ENCODE data around the gene ZHX3.

ZHX3 gene

GRCh38 chr20:41308726-41309413 is 8.7 kb downstream of the ZHX3 start:
- TF ChIP-seq CTCF (IDR thresholded peaks at IDR 0.05): no peak

GRCh38 chr20:41308290-41308711 is 9.2 kb downstream of the ZHX3 start:
- no peak for TF ChIP-seq CTCF (IDR thresholded peaks at IDR 0.05)

GRCh38 chr20:41307021-41307420 is 10.5 kb downstream of the ZHX3 start:
- TF ChIP-seq CTCF (IDR thresholded peaks at IDR 0.05): no peak

GRCh38 chr20:41306061-41306727 is 11.3 kb downstream of the ZHX3 start:
- no peak for TF ChIP-seq CTCF (IDR thresholded peaks at IDR 0.05)

GRCh38 chr20:41304424-41305079 is 13.0 kb downstream of the ZHX3 start:
- no peak for TF ChIP-seq CTCF (IDR thresholded peaks at IDR 0.05)

GRCh38 chr20:41304002-41304401 is 13.5 kb downstream of the ZHX3 start:
- TF ChIP-seq CTCF (IDR thresholded peaks at IDR 0.05): no peak

- no peak for TF ChIP-seq CTCF (IDR thresholded peaks at IDR 0.05)
Measured at GRCh38 chr20:41300886-41301285, 16.6 kb downstream of the ZHX3 start.
